GM19395 (cell line): ENCODE data around the gene TBC1D30.

Source experiments
- ATAC-seq: cut with Tn5 transposase; IDR thresholded peaks from one replicate; pipeline ENCODE4 v1.9.1; 2021; ENCODE audit warnings: mild to moderate bottlenecking, moderate library complexity; ENCODE audit not compliant: unreplicated experiment

Gene TBC1D30

DNA sequence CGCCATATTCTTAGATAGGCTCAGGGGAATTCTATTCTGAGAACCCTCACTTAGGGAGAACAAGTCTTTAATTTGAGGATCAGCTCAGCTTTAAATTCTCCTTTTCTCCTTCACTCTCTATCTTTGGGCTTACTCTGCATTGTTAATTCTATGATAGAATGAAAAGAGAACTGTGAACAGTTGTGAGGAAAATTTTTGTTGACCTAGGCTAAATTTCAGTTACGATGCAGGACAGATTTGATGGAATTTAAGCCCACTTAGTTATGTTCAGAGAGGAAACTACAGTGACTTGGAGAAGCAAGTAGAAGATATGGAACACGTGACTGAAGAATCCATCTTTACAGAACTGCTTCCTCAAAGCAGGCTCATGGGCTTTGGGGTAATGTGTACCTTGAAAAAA, 82.7 kb downstream of the TBC1D30 start:
- no peak for ATAC-seq

DNA sequence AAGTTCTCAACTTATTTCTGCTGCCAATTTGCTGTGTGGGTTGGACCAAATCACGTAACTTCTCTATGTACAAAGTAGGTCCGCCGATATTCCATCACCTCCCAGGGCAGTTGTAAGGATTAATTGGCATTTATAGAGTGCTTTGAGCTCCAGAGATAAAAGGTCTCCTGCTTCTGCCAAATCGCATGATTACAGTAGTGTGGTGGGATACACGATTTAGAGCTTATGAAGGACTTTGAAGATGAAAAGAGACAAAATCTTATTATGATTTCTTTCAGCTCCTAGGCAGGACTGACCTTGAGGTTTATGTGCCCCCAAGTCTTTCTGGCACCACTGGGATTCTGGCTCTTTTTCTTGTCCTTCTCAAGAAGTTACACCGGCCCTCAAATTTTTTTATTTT, 84.7 kb downstream of the TBC1D30 start:
- ATAC-seq, result no peak

DNA sequence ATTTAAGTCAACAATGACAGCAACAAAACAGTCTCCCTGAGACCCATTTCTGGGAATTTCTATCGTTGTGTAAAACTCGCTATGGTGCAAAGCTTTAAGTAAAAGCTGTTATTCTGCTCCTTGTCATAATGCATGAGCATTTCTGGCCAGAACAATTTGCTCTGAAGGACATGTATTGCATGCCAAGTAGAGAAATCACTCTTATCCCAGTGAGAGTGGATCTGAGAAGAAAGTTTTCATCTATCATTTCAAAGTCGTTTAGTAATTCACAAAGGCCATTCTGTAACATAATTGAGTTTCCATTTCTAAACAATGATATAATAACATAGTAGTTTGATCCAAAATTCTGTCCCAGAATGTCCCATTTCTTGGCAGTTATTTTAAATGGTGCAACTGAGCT, 86.6 kb downstream of the TBC1D30 start:
- ATAC-seq, result no peak

- no peak for ATAC-seq
These were observed 87.5 kb downstream of the TBC1D30 start for GRCh38 chr12:64911912-64912311.

DNA sequence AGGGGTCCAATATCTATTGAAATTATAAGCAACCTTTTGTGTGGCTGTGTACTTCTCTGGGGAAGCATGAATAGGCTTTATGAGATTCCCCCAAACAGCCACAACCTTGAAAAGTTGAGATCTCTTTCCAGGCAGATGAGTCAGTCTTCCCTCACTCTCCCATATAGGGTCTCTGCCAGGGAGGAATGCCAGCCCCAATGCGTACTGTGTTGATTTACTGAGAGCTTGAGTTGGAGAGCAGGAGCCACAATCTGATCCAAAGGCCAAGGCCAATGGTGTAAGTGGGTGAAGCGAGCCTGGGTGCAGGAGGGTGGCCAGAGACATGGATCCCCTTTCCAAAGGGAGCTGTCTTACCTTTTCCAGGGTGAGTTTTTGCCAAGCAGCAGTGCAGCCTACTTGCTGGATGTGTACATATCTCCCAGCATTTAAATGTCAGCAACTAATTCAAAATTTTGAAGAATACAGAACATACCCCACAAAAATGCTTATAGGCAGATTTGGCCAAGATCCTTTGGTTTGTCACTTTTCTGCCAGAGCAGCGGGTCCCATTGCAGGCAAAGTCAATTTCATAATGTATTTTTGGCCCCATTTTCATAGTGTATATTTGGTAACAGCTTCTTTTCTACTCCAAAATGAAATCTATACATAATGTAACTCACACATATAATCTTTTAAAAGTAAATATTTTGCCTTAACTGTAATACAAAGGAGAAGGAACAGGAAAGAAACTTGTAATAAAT, 88.2 kb downstream of the TBC1D30 start:
- no peak for ATAC-seq

DNA sequence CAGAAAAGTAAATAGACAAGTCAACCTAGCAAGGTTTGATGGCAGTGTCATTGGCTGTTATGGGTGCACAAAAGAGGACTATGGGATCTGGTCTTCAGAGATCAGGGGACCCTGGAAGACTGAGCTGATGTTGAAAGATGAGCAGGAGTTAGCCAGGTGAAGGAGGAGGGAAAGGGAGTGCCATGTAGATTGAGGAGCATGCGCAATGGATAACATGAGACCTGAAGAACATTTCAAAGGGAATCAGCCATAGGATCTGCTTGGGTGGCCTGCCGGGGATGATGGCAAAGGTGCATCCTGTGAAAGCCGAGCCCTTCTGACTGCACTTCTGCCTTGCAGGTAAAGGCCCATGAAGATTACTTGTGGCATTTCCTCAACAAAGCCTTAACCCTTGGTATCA, 90.8 kb downstream of the TBC1D30 start:
- ATAC-seq, result no peak

DNA sequence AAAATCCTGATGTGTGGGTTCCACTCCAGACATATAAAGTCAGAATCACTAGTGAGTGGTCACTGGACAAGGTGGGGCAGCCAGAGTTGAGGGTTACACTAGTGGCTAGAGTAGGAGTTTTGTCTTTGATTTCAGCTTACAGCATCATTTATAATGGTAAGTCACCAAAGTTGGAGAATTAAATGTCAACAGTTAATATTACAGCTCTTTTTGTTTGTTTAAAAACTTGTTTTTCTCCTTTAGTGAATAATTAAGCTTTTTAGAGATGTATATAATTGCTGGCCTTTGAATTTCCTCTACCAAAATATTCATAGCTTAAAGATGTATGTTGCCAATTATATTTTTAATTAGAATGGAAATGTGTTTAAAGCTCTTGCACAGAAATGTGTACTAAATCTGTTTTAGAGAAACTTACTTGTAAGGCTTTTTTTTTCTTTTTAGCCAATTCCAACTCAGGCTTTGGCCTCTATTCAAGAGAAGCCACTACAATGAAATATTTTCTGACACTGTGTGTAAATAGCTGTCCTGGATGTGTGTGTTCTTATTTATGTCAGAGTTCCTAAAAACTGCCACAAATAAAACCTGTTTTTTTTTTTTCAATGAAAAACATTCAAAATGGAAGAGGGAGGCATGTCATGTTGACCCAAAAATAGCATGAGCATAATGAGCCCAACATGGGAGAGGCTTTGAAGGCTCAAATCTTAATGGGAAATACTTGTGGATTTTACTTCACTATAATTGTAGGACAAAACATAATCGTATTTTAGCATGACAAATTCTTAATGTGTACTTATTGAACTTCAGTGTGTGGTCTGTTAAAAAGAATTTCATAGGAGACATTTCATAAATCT, 92.2 kb downstream of the TBC1D30 start:
- ATAC-seq, result no peak

- no peak for ATAC-seq
These were observed 93.9 kb downstream of the TBC1D30 start for GRCh38 chr12:64918344-64918743.

GRCh38 chr12:64918801-64919200, 94.4 kb downstream of the TBC1D30 start:
- ATAC-seq, result no peak

- no peak for ATAC-seq
These were observed 98.4 kb downstream of the TBC1D30 start for GRCh38 chr12:64922853-64923252.

GRCh38 chr12:64923536-64923935, 99.1 kb downstream of the TBC1D30 start:
- no peak for ATAC-seq
